DOHH2 (cell line): ENCODE results near the gene PFDN5.

Experiments used
- EZH2phosphoT487 ChIP-seq: fragments of 200-600 bp; sonication (generic); IDR thresholded peaks from 2 replicates; pipeline ENCODE4 v1.6.1; 2017; ENCODE audit warnings: borderline replicate concordance, mild to moderate bottlenecking, antibody characterized with exemption, low read length, moderate library complexity, mixed read lengths
- TF ChIP-seq, protein P1 (sequence below): fragments of 200-600 bp; sonication (generic); IDR thresholded peaks from one replicate; pipeline ENCODE4 v1.5.1; 2014; ENCODE audit warnings: antibody characterized with exemption, mild to moderate bottlenecking, low read depth, low read length; ENCODE audit not compliant: poor library complexity, severe bottlenecking

DNA sequence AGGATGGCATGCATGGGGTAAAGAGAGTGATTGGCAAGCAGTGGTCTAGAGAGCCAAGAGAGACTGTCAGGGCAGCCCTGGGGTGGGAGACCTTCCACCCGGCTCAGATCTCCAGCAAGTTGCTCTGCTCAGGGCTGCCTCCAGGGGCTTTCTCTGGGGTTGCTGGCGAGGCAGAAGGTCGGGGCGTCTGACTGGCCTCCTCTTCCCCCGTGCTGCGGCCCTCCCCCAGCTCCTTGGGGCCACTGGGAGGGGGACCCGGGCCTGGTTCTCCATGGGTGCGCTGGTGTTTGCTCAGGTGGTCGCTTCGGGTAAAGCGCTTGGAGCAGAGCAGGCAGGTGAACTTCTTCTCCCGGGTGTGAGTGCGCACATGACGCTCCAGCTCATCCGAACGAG, 32.7 kb downstream of the PFDN5 start:
- TF ChIP-seq, protein P1, sequence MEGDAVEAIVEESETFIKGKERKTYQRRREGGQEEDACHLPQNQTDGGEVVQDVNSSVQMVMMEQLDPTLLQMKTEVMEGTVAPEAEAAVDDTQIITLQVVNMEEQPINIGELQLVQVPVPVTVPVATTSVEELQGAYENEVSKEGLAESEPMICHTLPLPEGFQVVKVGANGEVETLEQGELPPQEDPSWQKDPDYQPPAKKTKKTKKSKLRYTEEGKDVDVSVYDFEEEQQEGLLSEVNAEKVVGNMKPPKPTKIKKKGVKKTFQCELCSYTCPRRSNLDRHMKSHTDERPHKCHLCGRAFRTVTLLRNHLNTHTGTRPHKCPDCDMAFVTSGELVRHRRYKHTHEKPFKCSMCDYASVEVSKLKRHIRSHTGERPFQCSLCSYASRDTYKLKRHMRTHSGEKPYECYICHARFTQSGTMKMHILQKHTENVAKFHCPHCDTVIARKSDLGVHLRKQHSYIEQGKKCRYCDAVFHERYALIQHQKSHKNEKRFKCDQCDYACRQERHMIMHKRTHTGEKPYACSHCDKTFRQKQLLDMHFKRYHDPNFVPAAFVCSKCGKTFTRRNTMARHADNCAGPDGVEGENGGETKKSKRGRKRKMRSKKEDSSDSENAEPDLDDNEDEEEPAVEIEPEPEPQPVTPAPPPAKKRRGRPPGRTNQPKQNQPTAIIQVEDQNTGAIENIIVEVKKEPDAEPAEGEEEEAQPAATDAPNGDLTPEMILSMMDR = no peak
- TF ChIP-seq EZH2phosphoT487 = no peak
